ENCODE results near the gene KIF2A. TPM values are rescaled to one million over a fixed set of nuclear protein-coding genes. Genes with fewer than 3 reads are reported as not detected.

The KIF2A gene
- total RNA-seq, 1 experiment from 2014 or later = 81.8 TPM

DNA sequence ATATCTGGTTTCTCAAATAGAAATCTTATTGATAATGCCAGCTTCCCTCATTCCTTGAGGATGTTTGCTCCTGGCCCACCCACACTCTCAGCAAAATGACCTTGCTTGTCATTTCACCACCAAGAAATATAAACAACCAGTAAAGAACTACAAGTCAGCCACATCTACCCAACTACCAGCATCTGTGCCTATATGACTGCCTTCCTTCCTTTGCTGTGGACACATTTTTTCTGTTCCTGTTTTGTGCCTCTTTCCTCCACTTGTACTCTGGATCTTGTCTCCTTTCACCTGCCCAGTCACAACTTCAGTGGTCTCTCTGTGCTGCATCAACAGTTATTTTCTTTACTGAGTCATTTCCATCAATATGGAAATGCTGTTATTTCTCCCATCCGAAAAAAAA lies 20.3 kb downstream of the KIF2A start:
- H3K27me3 ChIP-seq (ENCODE audit: low read length) = no peaks in the 10 kb centered on the region
- 0 out of 2 replicates have a peak, but pooled peaks cover 9% of the 10 kb centered on the region for H4K20me1 ChIP-seq (ENCODE audit: insufficient read depth, low read depth, low read length)
- peaks cover 100% of the 10 kb centered on the region for H3K79me2 ChIP-seq (ENCODE audit: low read length)
- peaks cover 10% of the 10 kb centered on the region; the same call in 1 of the 2 replicates for H3K36me3 ChIP-seq (ENCODE audit: insufficient read depth, low read length)
- no peak overlapping the region for H3K9ac ChIP-seq (ENCODE audit: low read length)
- H3K4me2 ChIP-seq (ENCODE audit: low read depth, low read length, poor library complexity, severe bottlenecking) = no peak overlapping the region
- no peaks in the 10 kb centered on the region for H3K9me2 ChIP-seq (replicated peaks; ENCODE audit: insufficient read depth, low read length)
- H2AFZ ChIP-seq (ENCODE audit: low read length) = no peak overlapping the region
- no peak overlapping the region for H3K4me3 ChIP-seq (ENCODE audit: low read length)
- no peaks in the 10 kb centered on the region for H3K9me3 ChIP-seq (ENCODE audit: low read length)
- peaks cover 74% of the 10 kb centered on the region for H3K4me1 ChIP-seq (ENCODE audit: low read length)
- H3K27ac ChIP-seq (ENCODE audit: low read length) = peak overlapping the region; percentile 70
- DNase-seq = no peak

DNA sequence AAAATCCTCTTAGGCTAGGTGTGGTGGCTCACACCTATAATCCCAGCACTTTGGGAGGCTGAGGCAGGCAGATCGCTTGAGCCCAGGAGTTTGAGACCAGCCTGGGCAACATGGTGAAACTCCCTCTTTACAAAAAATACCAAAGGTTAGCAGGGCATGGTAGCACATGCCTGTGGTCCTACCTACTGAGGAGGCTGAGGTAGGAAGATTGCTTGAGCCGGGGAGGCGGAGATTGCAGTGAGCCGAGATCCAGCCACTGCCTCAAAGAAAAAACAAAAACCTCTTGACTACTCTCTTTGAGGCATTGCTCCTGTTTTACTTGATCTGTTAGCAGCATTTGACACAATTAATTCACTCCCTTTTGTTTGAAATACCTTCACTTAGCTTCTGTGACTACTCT lies 20.7 kb downstream of the KIF2A start:
- H3K79me2 ChIP-seq (ENCODE audit: low read length) = peaks cover 100% of the 10 kb centered on the region
- no peaks in the 10 kb centered on the region for H3K27me3 ChIP-seq (ENCODE audit: low read length)
- no peak overlapping the region for H3K4me2 ChIP-seq (ENCODE audit: low read depth, low read length, poor library complexity, severe bottlenecking)
- no peak for DNase-seq
- no peak overlapping the region for H3K4me3 ChIP-seq (ENCODE audit: low read length)
- no peaks in the 10 kb centered on the region for H3K9me2 ChIP-seq (replicated peaks; ENCODE audit: insufficient read depth, low read length)
- 0 out of 2 replicates have a peak, but pooled peaks cover 6% of the 10 kb centered on the region for H4K20me1 ChIP-seq (ENCODE audit: insufficient read depth, low read depth, low read length)
- peaks cover 6% of the 10 kb centered on the region; the same call in 1 of the 2 replicates for H3K36me3 ChIP-seq (ENCODE audit: insufficient read depth, low read length)
- H3K4me1 ChIP-seq (ENCODE audit: low read length) = peaks cover 77% of the 10 kb centered on the region
- H2AFZ ChIP-seq (ENCODE audit: low read length) = no peak overlapping the region
- no peaks in the 10 kb centered on the region for H3K9me3 ChIP-seq (ENCODE audit: low read length)
- H3K27ac ChIP-seq (ENCODE audit: low read length) = peak overlapping the region; percentile 70; the same call in 1 of the 2 replicates
- H3K9ac ChIP-seq (ENCODE audit: low read length) = no peak overlapping the region

- H3K9ac ChIP-seq (ENCODE audit: low read length) = no peak overlapping the region
- no peak overlapping the region for H3K4me3 ChIP-seq (ENCODE audit: low read length)
- no peaks in the 10 kb centered on the region for H3K9me3 ChIP-seq (ENCODE audit: low read length)
- H4K20me1 ChIP-seq (ENCODE audit: insufficient read depth, low read depth, low read length) = 0 out of 2 replicates have a peak, but pooled peaks cover 3% of the 10 kb centered on the region
- H2AFZ ChIP-seq (ENCODE audit: low read length) = no peak overlapping the region
- H3K27me3 ChIP-seq (ENCODE audit: low read length) = no peaks in the 10 kb centered on the region
- H3K4me1 ChIP-seq (ENCODE audit: low read length) = peaks cover 74% of the 10 kb centered on the region
- H3K27ac ChIP-seq (ENCODE audit: low read length) = no peak overlapping the region
- H3K79me2 ChIP-seq (ENCODE audit: low read length) = peaks cover 99% of the 10 kb centered on the region
- peaks cover 2% of the 10 kb centered on the region; the same call in 1 of the 2 replicates for H3K36me3 ChIP-seq (ENCODE audit: insufficient read depth, low read length)
- H3K9me2 ChIP-seq (replicated peaks; ENCODE audit: insufficient read depth, low read length) = no peaks in the 10 kb centered on the region
- H3K4me2 ChIP-seq (ENCODE audit: low read depth, low read length, poor library complexity, severe bottlenecking) = peak overlapping the region; percentile 1
- no peak for DNase-seq
Observed at GRCh38 chr5:62327138-62328053, 21.4 kb downstream of the KIF2A start.

GRCh38 chr5:62328772-62329491 lies 22.9 kb downstream of the KIF2A start:
- Histone ChIP-seq H3K9me2 (replicated peaks; ENCODE audit: insufficient read depth, low read length) (no peaks in the 10 kb centered on the region), H3K27me3 (ENCODE audit: low read length) (no peaks in the 10 kb centered on the region), H4K20me1 (ENCODE audit: insufficient read depth, low read depth, low read length) (peaks cover 8% of the 10 kb centered on the region; the same call in 1 of the 2 replicates), H3K79me2 (ENCODE audit: low read length) (peaks cover 99% of the 10 kb centered on the region), H3K9me3 (ENCODE audit: low read length) (no peaks in the 10 kb centered on the region), H3K4me2 (ENCODE audit: low read depth, low read length, poor library complexity, severe bottlenecking) (no peak overlapping the region), H3K36me3 (ENCODE audit: insufficient read depth, low read length) (no peaks in the 10 kb centered on the region), H2AFZ (ENCODE audit: low read length) (no peak overlapping the region), H3K9ac (ENCODE audit: low read length) (no peak overlapping the region), H3K4me1 (ENCODE audit: low read length) (peaks cover 62% of the 10 kb centered on the region), H3K4me3 (ENCODE audit: low read length) (no peak overlapping the region), H3K27ac (ENCODE audit: low read length) (0 out of 2 replicates have a peak overlapping the region, but pooled peaks have one; percentile 9)
- no peak for DNase-seq

DNA sequence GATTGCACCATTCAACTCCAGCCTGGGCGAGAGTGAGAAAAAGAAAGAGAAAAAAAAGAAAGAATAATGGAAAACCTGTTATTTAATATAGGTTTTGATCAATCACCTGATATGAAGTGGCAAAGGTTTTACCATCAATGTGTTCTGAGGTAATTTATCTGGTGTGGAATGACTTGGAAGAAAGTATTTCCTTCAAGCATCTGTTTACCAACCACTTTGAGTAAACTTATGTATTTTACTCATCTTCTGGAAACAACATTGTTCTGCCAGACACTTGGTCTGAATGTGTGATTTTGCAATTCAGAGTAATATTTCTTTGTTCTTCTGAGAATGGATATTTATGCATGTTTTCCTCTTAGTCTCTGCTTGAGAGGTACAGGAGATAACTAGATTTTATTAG lies 24.3 kb downstream of the KIF2A start:
- no peaks in the 10 kb centered on the region for H3K36me3 ChIP-seq (ENCODE audit: insufficient read depth, low read length)
- peaks cover 20% of the 10 kb centered on the region; the same call in 1 of the 2 replicates for H4K20me1 ChIP-seq (ENCODE audit: insufficient read depth, low read depth, low read length)
- H3K4me1 ChIP-seq (ENCODE audit: low read length) = peaks cover 49% of the 10 kb centered on the region
- DNase-seq = no peak
- no peak overlapping the region for H3K27ac ChIP-seq (ENCODE audit: low read length)
- no peak overlapping the region for H3K4me2 ChIP-seq (ENCODE audit: low read depth, low read length, poor library complexity, severe bottlenecking)
- no peaks in the 10 kb centered on the region for H3K27me3 ChIP-seq (ENCODE audit: low read length)
- no peaks in the 10 kb centered on the region for H3K9me3 ChIP-seq (ENCODE audit: low read length)
- no peak overlapping the region for H2AFZ ChIP-seq (ENCODE audit: low read length)
- no peak overlapping the region for H3K9ac ChIP-seq (ENCODE audit: low read length)
- no peaks in the 10 kb centered on the region for H3K9me2 ChIP-seq (replicated peaks; ENCODE audit: insufficient read depth, low read length)
- no peak overlapping the region for H3K4me3 ChIP-seq (ENCODE audit: low read length)
- H3K79me2 ChIP-seq (ENCODE audit: low read length) = peaks cover 99% of the 10 kb centered on the region

DNA sequence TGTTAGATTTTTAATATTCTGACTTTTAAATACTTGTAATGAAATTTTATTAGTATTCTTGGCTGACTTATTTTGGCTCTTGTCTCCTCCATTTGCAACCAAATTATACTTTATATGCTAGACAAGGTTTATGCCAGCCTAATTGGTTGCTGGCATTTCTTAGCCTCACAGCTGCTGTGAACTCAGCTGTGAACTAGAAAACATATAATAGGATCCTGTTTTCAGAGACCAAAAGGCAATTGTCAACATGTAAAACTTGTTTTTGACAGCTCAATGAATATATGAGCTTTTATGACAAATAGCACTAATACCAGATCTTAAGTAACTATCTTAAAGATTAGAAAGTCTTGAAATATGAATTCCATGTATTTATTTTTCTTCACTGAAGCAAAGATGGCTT lies 25.9 kb downstream of the KIF2A start:
- H4K20me1 ChIP-seq (ENCODE audit: insufficient read depth, low read depth, low read length) = peaks cover 18% of the 10 kb centered on the region; the same call in 1 of the 2 replicates
- H3K79me2 ChIP-seq (ENCODE audit: low read length) = peaks cover 99% of the 10 kb centered on the region
- no peak overlapping the region for H3K27ac ChIP-seq (ENCODE audit: low read length)
- no peaks in the 10 kb centered on the region for H3K27me3 ChIP-seq (ENCODE audit: low read length)
- no peak overlapping the region for H2AFZ ChIP-seq (ENCODE audit: low read length)
- H3K4me3 ChIP-seq (ENCODE audit: low read length) = no peak overlapping the region
- H3K9me3 ChIP-seq (ENCODE audit: low read length) = no peaks in the 10 kb centered on the region
- H3K4me2 ChIP-seq (ENCODE audit: low read depth, low read length, poor library complexity, severe bottlenecking) = no peak overlapping the region
- H3K4me1 ChIP-seq (ENCODE audit: low read length) = peaks cover 33% of the 10 kb centered on the region
- H3K36me3 ChIP-seq (ENCODE audit: insufficient read depth, low read length) = no peaks in the 10 kb centered on the region
- H3K9ac ChIP-seq (ENCODE audit: low read length) = no peak overlapping the region
- DNase-seq = no peak
- no peaks in the 10 kb centered on the region for H3K9me2 ChIP-seq (replicated peaks; ENCODE audit: insufficient read depth, low read length)

- H3K27me3 ChIP-seq (ENCODE audit: low read length) = no peaks in the 10 kb centered on the region
- no peaks in the 10 kb centered on the region for H3K36me3 ChIP-seq (ENCODE audit: insufficient read depth, low read length)
- H3K4me3 ChIP-seq (ENCODE audit: low read length) = no peak overlapping the region
- H4K20me1 ChIP-seq (ENCODE audit: insufficient read depth, low read depth, low read length) = peaks cover 18% of the 10 kb centered on the region; the same call in 1 of the 2 replicates
- DNase-seq = no peak
- peaks cover 20% of the 10 kb centered on the region for H3K4me1 ChIP-seq (ENCODE audit: low read length)
- H3K9me3 ChIP-seq (ENCODE audit: low read length) = no peaks in the 10 kb centered on the region
- peaks cover 99% of the 10 kb centered on the region for H3K79me2 ChIP-seq (ENCODE audit: low read length)
- no peak overlapping the region for H3K9ac ChIP-seq (ENCODE audit: low read length)
- no peak overlapping the region for H3K4me2 ChIP-seq (ENCODE audit: low read depth, low read length, poor library complexity, severe bottlenecking)
- H3K27ac ChIP-seq (ENCODE audit: low read length) = no peak overlapping the region
- no peak overlapping the region for H2AFZ ChIP-seq (ENCODE audit: low read length)
- H3K9me2 ChIP-seq (replicated peaks; ENCODE audit: insufficient read depth, low read length) = no peaks in the 10 kb centered on the region
Observed at GRCh38 chr5:62333250-62333794, 27.3 kb downstream of the KIF2A start.

DNA sequence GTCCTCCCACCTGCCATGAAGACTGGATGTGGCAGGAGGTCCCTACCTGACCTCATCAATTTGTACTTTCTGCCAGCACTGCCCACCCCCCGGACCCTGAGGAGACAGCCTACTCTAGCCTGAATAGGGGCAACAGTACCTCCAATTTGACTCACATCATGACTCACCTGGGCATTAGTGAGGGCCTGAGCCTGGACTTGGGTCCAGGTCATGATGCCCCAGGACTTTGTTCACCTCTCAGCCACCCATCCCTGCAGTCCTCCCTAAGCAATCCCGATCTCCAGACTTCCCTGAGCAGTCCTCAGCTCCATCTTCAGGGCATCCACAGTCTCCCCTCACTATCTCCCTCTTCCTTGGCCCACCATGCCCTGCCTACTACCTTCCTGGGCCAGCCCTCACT lies 28.1 kb downstream of the KIF2A start:
- no peak for DNase-seq
- Histone ChIP-seq H3K27ac (ENCODE audit: low read length) (no peak overlapping the region), H3K9ac (ENCODE audit: low read length) (no peak overlapping the region), H3K9me3 (ENCODE audit: low read length) (no peaks in the 10 kb centered on the region), H4K20me1 (ENCODE audit: insufficient read depth, low read depth, low read length) (peaks cover 18% of the 10 kb centered on the region; the same call in 1 of the 2 replicates), H3K4me2 (ENCODE audit: low read depth, low read length, poor library complexity, severe bottlenecking) (no peak overlapping the region), H3K79me2 (ENCODE audit: low read length) (peaks cover 99% of the 10 kb centered on the region), H3K36me3 (ENCODE audit: insufficient read depth, low read length) (no peaks in the 10 kb centered on the region), H2AFZ (ENCODE audit: low read length) (no peak overlapping the region), H3K9me2 (replicated peaks; ENCODE audit: insufficient read depth, low read length) (no peaks in the 10 kb centered on the region), H3K27me3 (ENCODE audit: low read length) (no peaks in the 10 kb centered on the region), H3K4me3 (ENCODE audit: low read length) (no peak overlapping the region), H3K4me1 (ENCODE audit: low read length) (peaks cover 12% of the 10 kb centered on the region)

All from Karpas-422 (cell line).